Measurements from ENCODE around the gene PGPEP1.

GRCh38 chr19:18332917-18333530 is 7.4 kb upstream of the PGPEP1 start:
- TF ChIP-seq CTCF (IDR thresholded peaks at IDR 0.05; ENCODE audit: low read depth, low read length) (no peak), EZH2phosphoT487 (IDR thresholded peaks at IDR 0.05; ENCODE audit: low read depth) (no peak)
